ENCODE data around the gene GJB1.
"Not testable (repeated sequence)": the region's sequence is repeated elsewhere in the genome, so short reads cannot be mapped to it uniquely, and the experiment has no call there.

GRCh38 chrX:71272313-71272712, 49.3 kb downstream of the GJB1 start:
- TF ChIP-seq CTCF (conservative IDR thresholded peaks at IDR 0.05; ENCODE audit: low read length); EZH2phosphoT487 (IDR thresholded peaks at IDR 0.05; ENCODE audit: borderline replicate concordance, low read depth, low read length): not testable (repeated sequence)
